ENCODE measurements around the gene HOXB4.

DNA sequence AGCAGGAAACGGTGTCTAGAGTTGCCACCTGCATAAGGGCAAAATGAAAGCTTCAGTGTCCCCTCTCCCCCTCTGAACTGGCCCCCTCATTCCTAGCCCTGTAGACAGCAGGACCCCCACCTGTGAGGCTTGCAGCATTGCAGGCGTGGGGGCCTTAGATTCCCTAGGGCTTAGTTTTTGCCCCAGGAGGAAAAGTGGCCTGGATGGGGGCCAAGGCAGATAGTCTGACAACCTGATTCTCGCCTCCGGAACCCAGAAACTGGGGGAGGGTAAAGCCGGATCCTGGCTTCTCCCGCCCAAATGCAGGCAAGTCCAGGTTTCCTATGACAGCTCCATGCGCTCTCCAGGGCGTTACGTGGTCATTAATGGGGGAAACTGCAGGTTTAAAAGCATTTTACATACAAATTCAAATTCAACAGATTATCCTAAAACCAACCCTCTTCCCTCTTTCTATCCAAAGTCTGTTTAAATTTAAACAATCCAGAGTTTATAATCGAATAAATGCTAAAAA lies 27.3 kb upstream of the HOXB4 start:
- TF ChIP-seq, protein P1, sequence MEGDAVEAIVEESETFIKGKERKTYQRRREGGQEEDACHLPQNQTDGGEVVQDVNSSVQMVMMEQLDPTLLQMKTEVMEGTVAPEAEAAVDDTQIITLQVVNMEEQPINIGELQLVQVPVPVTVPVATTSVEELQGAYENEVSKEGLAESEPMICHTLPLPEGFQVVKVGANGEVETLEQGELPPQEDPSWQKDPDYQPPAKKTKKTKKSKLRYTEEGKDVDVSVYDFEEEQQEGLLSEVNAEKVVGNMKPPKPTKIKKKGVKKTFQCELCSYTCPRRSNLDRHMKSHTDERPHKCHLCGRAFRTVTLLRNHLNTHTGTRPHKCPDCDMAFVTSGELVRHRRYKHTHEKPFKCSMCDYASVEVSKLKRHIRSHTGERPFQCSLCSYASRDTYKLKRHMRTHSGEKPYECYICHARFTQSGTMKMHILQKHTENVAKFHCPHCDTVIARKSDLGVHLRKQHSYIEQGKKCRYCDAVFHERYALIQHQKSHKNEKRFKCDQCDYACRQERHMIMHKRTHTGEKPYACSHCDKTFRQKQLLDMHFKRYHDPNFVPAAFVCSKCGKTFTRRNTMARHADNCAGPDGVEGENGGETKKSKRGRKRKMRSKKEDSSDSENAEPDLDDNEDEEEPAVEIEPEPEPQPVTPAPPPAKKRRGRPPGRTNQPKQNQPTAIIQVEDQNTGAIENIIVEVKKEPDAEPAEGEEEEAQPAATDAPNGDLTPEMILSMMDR (IDR thresholded peaks at IDR 0.05), result no peak
- TF ChIP-seq POLR2A (IDR thresholded peaks at IDR 0.05), result no peak

All from lower leg skin (tissue), 3 donors.